ENCODE measurements around the gene FABP6. TPM values are rescaled to one million over a fixed set of nuclear protein-coding genes. Genes with fewer than 3 reads are reported as not detected.

The FABP6 gene
- total RNA-seq, 4 donors from 2014 or later = 2.5 TPM; not detected in 3

DNA sequence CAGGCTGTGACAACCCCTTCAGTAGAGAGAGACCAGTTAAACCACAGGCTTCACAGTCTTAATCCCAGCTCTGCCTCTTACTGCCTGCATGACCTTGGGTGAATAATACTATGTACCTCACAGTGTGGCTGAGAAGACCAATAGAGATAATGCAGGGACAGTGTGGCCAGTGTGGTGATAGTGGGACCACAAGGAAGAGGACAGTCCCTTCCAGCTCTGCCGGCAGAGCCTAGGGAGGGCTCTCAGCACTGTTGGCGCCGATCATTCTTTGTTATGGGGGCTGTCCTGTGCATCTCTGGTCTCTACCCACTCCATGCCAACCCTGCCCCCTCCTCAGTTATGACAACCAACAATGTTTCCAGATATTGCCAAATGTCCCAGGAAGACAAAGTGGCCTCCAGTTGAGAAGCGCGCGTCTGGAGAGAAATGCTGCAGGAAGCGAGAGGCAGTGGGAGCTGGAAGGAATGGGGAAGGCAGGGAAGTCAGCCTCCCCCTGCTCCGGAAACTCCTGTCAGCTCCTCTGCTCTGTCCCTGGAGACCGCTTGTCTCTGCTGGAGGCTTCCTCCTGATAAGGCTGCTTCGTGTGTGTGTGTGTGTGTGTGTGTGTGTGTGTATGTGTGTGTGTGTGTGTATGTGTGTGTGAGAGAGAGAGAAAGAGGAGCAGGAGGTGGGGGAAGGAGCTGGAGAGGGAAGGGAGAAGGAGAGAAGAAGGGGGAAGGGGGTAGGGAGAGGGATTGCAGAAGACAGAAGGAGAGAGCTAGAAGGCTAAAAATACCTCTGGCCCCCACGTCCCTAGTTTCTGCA lies 31.8 kb upstream of the FABP6 start:
- Histone ChIP-seq H3K27ac (no peak overlapping the region), H3K27me3 (no peaks in the 10 kb centered on the region), H3K4me1 (peaks cover 18% of the 10 kb centered on the region), H3K4me3 (no peak overlapping the region), H3K36me3 (no peaks in the 10 kb centered on the region), H3K9me3 (no peaks in the 10 kb centered on the region)
- no peak for DNase-seq (ENCODE audit: low spot score in 2 of 2)
- no peak for TF ChIP-seq POLR2AphosphoS5 (IDR thresholded peaks at IDR 0.05)
- TF ChIP-seq EP300 (IDR thresholded peaks at IDR 0.05) = no peak
- no peak for TF ChIP-seq POLR2A (IDR thresholded peaks at IDR 0.05)
- WGBS = 59% methylated on average over 11 of the region's 11 CpGs

DNA sequence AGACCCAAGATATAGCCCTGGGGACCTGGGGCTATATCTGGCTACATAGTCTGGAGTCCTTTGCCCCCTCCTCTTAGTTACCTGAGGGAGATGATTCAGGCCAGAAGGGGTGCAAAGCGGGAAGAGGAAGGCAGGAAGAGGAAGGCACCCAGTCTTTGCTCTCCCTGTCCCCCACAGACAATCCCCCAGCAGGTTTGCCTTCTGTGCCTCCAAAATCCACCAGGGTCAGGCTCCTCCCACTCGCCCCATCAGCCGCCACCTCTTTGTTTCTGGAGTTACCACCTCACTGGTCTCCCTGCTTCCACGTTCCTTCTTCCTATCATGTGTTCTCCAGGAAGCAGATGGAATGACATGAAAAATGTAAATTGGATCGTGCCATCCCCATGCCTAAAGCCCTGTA lies 31.2 kb upstream of the FABP6 start:
- no peak for TF ChIP-seq POLR2A (IDR thresholded peaks at IDR 0.05)
- no peak overlapping the region for H3K27ac ChIP-seq
- H3K27me3 ChIP-seq = no peaks in the 10 kb centered on the region
- 77% methylated on average over 5 of the region's 5 CpGs for WGBS
- H3K4me3 ChIP-seq = no peak overlapping the region
- no peaks in the 10 kb centered on the region for H3K9me3 ChIP-seq
- DNase-seq (ENCODE audit: low spot score in 2 of 2) = no peak
- H3K36me3 ChIP-seq = no peaks in the 10 kb centered on the region
- H3K4me1 ChIP-seq = peaks cover 18% of the 10 kb centered on the region

- WGBS = 47% methylated on average over 8 of the region's 8 CpGs
- Histone ChIP-seq H3K4me3 (peak overlapping the region; percentile 44), H3K9me3 (no peaks in the 10 kb centered on the region), H3K27ac (no peak overlapping the region), H3K27me3 (no peaks in the 10 kb centered on the region), H3K4me1 (peaks cover 18% of the 10 kb centered on the region), H3K36me3 (no peaks in the 10 kb centered on the region)
- TF ChIP-seq POLR2AphosphoS5 (IDR thresholded peaks at IDR 0.05) (no peak), POLR2A (IDR thresholded peaks at IDR 0.05) (no peak), EP300 (IDR thresholded peaks at IDR 0.05) (no peak)
- TF ChIP-seq, protein P1, sequence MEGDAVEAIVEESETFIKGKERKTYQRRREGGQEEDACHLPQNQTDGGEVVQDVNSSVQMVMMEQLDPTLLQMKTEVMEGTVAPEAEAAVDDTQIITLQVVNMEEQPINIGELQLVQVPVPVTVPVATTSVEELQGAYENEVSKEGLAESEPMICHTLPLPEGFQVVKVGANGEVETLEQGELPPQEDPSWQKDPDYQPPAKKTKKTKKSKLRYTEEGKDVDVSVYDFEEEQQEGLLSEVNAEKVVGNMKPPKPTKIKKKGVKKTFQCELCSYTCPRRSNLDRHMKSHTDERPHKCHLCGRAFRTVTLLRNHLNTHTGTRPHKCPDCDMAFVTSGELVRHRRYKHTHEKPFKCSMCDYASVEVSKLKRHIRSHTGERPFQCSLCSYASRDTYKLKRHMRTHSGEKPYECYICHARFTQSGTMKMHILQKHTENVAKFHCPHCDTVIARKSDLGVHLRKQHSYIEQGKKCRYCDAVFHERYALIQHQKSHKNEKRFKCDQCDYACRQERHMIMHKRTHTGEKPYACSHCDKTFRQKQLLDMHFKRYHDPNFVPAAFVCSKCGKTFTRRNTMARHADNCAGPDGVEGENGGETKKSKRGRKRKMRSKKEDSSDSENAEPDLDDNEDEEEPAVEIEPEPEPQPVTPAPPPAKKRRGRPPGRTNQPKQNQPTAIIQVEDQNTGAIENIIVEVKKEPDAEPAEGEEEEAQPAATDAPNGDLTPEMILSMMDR (IDR thresholded peaks at IDR 0.05) = no peak
- DNase-seq (ENCODE audit: low spot score in 2 of 2) = no peak
Measured at GRCh38 chr5:160198841-160199409, 30.4 kb upstream of the FABP6 start.

GRCh38 chr5:160199410-160199911 lies 29.8 kb upstream of the FABP6 start:
- peaks cover 20% of the 10 kb centered on the region for H3K4me1 ChIP-seq
- DNase-seq (ENCODE audit: low spot score in 2 of 2) = peak in 1 of 2 donors; percentile 72
- H3K9me3 ChIP-seq = no peaks in the 10 kb centered on the region
- H3K27me3 ChIP-seq = no peaks in the 10 kb centered on the region
- no peak for TF ChIP-seq EP300 (IDR thresholded peaks at IDR 0.05)
- TF ChIP-seq, protein P1 (IDR thresholded peaks at IDR 0.05) = peak; percentile 81 to 95
- WGBS = 3% methylated on average over 29 of the region's 30 CpGs
- H3K4me3 ChIP-seq = peak overlapping the region; percentile 44
- H3K27ac ChIP-seq = no peak overlapping the region
- H3K36me3 ChIP-seq = no peaks in the 10 kb centered on the region

- DNase-seq (ENCODE audit: low spot score in 2 of 2) = no peak
- peaks cover 10% of the 10 kb centered on the region for H3K4me1 ChIP-seq
- no peaks in the 10 kb centered on the region for H3K9me3 ChIP-seq
- H3K27ac ChIP-seq = no peak overlapping the region
- WGBS = 79% methylated on average over 2 of the region's 2 CpGs
- H3K4me3 ChIP-seq = no peak overlapping the region
- H3K36me3 ChIP-seq = no peaks in the 10 kb centered on the region
- TF ChIP-seq, protein P1 (IDR thresholded peaks at IDR 0.05) = no peak
- no peak for TF ChIP-seq POLR2AphosphoS5 (IDR thresholded peaks at IDR 0.05)
- TF ChIP-seq POLR2A (IDR thresholded peaks at IDR 0.05) = no peak
- TF ChIP-seq EP300 (IDR thresholded peaks at IDR 0.05) = no peak
- H3K27me3 ChIP-seq = no peaks in the 10 kb centered on the region
Measured at GRCh38 chr5:160207061-160207460, 22.2 kb upstream of the FABP6 start.

GRCh38 chr5:160209917-160210316 lies 19.4 kb upstream of the FABP6 start:
- DNase-seq (ENCODE audit: low spot score in 2 of 2) = no peak
- TF ChIP-seq, protein P1 (IDR thresholded peaks at IDR 0.05) = no peak
- TF ChIP-seq EP300 (IDR thresholded peaks at IDR 0.05) (no peak), POLR2AphosphoS5 (IDR thresholded peaks at IDR 0.05) (no peak), POLR2A (IDR thresholded peaks at IDR 0.05) (no peak)
- WGBS = 51% methylated on average over 2 of the region's 2 CpGs
- Histone ChIP-seq H3K4me3 (no peak overlapping the region), H3K36me3 (no peaks in the 10 kb centered on the region), H3K4me1 (peaks cover 4% of the 10 kb centered on the region), H3K27me3 (no peaks in the 10 kb centered on the region), H3K9me3 (no peaks in the 10 kb centered on the region), H3K27ac (no peak overlapping the region)

All from suprapubic skin (tissue), 4 donors.